Transverse colon (tissue), 4 donors: Measurements from ENCODE around the gene OR4C11.

Experiments used
- CTCF ChIP-seq, 5 experiments: fragments of 200-600 bp in 3 of 5; fragments of 450-650 bp in 2 of 5; sonication (generic) in 3 of 5; IDR thresholded peaks; 1 replicate in 2 of 5; 2 replicates in 3 of 5; pipeline ENCODE4 v1.5.1; 2016 to 2017; ENCODE audit warnings: antibody characterized with exemption in 5 of 5, inconsistent platforms in 3 of 5, mild to moderate bottlenecking in 2 of 5, moderate library complexity in 1 of 5
- POLR2AphosphoS5 ChIP-seq, 3 donors: sonication (generic); formaldehyde crosslinking; IDR thresholded peaks; one replicate each; pipeline ENCODE4 v1.6.1; 2016; ENCODE audit warnings: antibody characterized with exemption in 3 of 3

GRCh38 chr11:55607545-55607944, at the start of gene OR4C11:
- TF ChIP-seq CTCF (IDR thresholded peaks at IDR 0.05) (no peak), POLR2AphosphoS5 (IDR thresholded peaks at IDR 0.05) (no peak)
